Inferior parietal cortex (tissue), 1 donor: ENCODE results near the gene ARMS2.

Source experiments
- DNase-seq: peaks from one replicate; pipeline ENCODE4 v3.0.0-alpha.2; 2016; ENCODE audit errors: extremely low spot score

The ARMS2 gene

GRCh38 chr10:122450353-122450990 lies 4.0 kb upstream of the ARMS2 start:
- no peak for DNase-seq

- no peak for DNase-seq
These were observed 382 bp upstream of the ARMS2 start for GRCh38 chr10:122454071-122454470.

GRCh38 chr10:122455376-122456079 lies 1.1 kb downstream of the ARMS2 start:
- no peak for DNase-seq

GRCh38 chr10:122457934-122458333 lies 3.5 kb downstream of the ARMS2 start:
- DNase-seq = no peak

GRCh38 chr10:122458693-122459092 lies 4.2 kb downstream of the ARMS2 start:
- DNase-seq = no peak

- no peak for DNase-seq
These were observed 5.3 kb downstream of the ARMS2 start for GRCh38 chr10:122459561-122460273.

- no peak for DNase-seq
These were observed 6.4 kb downstream of the ARMS2 start for GRCh38 chr10:122460891-122461293.

GRCh38 chr10:122461367-122461728 lies 6.9 kb downstream of the ARMS2 start, which contains the start of gene HTRA1:
Gene HTRA1 (plus strand): TSS chr10:122461553. CDS start chr10:122461653, 100 bp downstream.
- DNase-seq = peak; percentile 72

- no peak for DNase-seq
These were observed 7.5 kb downstream of the ARMS2 start for GRCh38 chr10:122461729-122462532.

- no peak for DNase-seq
These were observed 8.3 kb downstream of the ARMS2 start for GRCh38 chr10:122462533-122463465.

- no peak for DNase-seq
These were observed 9.2 kb downstream of the ARMS2 start for GRCh38 chr10:122463466-122464249.

- no peak for DNase-seq
These were observed 9.7 kb downstream of the ARMS2 start for GRCh38 chr10:122464250-122464510.

- DNase-seq = no peak
These were observed 10.1 kb downstream of the ARMS2 start for GRCh38 chr10:122464586-122464985.

GRCh38 chr10:122465401-122466040 lies 11.1 kb downstream of the ARMS2 start:
- no peak for DNase-seq

- DNase-seq = no peak
These were observed 12.5 kb downstream of the ARMS2 start for GRCh38 chr10:122466951-122467381.

GRCh38 chr10:122467701-122468100 lies 13.2 kb downstream of the ARMS2 start:
- no peak for DNase-seq

GRCh38 chr10:122468307-122468925 lies 14.0 kb downstream of the ARMS2 start:
- DNase-seq = no peak

GRCh38 chr10:122468926-122469781 lies 14.7 kb downstream of the ARMS2 start:
- peak; percentile 68 for DNase-seq
